NCI-H146 (cell line): Measurements from ENCODE around the gene CALM1.
"Not testable (repeated sequence)": the region's sequence is repeated elsewhere in the genome, so short reads cannot be mapped to it uniquely, and the experiment has no call there.

Experiments used
- DNase-seq: peaks from one replicate; lab custom pipeline; 2025; lab: John Stamatoyannopoulos, UW

CALM1 gene

DNA sequence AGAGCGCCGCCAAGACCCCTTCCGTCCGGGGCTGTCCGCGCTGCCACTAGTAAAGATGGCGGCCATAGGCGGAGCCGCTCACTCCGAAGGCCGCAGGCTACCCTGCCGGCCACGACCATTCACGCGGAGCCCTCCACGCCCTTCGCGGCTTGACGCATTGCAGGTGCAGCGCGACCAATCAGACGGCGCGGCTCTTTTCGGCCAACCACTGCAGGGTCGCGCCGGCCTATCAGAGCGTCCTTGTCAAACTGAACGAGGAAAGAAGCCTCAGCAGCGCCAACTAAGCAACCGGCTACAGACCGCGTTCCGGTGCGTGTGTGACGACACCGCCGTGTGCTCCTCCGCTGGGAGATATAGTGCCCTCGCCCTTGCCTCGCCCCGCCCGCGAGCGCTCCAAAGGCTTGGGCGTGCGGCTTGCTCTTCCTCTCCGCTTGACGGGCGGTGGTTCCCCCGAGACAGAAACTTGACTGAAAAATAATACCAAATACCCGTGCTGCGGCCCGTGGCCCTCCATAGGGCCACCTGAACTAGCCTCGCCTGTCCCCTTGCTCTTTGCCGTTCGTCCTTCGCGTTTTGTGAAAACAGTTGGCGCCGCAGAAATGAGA is 13.6 kb upstream of the CALM1 start:
- peak; percentile 100 for DNase-seq

DNA sequence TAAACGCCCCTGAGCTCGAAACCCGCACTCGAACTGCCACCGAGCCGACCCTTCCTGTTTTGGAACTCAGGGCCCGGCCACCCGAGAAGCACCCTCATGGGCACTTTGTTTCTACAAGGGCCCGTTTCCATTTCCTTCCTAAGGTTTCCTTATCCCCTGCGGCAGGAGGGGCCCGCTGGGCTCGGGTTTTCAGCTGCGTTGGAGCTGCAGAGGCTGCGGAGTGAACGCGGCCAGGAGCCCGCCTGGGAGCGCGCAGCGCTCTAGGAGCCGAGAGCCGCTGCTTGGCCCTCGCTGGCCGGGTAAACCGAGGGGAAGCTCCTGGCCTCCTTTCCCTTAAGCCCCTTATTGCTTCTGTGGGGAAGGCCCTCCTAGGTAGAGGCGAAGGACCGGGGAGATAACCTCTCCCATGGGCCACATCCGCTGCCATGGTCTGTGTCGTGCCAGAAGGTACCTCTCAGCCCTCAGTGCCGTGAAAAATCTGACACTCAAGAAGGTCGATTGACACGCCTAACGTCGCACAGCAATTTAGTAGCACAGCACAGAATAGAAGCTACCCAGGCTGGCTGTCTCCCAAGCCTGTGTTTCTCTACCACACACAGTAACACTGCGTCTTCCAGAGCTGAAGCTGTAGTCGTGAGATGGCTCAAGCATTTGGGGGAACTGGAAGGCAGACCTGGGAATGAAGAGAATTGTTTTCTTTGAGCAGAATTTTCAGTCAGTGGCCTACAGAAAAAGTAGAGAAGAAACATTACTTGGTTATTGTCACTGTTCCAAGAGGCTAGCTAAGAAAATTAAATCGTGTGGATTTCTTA is 12.9 kb upstream of the CALM1 start:
- DNase-seq = peak; percentile 82

DNA sequence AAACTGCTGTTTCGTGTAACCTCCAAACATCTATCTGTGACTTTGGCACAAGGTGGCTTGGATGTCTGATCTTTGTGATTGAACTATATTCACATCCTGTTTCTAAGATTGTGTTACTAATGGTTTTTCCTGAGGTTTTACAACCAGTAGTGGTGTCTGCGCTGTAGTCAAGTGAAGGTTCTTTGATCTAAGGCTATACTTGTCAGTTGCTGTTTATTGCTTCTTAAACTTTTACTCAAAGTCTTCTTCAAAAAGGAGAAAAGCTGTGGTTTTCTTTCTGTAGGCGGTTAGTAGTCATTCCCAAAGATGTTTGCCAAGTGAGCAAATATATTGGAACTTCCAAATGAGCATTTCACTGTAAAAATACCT is 12.3 kb upstream of the CALM1 start:
- DNase-seq = no peak

DNA sequence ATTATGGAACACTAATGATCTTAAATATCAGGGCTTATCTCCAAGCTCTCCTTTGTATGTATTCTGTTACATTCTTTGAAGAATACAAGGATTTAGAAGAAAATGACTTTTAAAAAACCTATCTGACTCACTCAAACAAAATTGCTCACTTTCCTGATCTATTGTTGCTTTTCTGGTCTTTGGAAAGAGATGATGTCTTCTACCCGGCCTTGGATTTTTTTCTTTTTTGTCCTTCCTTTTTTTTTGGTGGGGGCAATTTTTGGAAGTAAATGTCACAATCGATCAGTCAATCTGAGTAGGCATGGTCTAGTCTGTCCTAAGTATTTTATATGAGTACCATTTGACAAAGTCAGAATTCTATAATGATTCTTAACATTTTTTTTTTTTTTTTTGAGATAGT is 10.5 kb upstream of the CALM1 start:
- DNase-seq = no peak

DNA sequence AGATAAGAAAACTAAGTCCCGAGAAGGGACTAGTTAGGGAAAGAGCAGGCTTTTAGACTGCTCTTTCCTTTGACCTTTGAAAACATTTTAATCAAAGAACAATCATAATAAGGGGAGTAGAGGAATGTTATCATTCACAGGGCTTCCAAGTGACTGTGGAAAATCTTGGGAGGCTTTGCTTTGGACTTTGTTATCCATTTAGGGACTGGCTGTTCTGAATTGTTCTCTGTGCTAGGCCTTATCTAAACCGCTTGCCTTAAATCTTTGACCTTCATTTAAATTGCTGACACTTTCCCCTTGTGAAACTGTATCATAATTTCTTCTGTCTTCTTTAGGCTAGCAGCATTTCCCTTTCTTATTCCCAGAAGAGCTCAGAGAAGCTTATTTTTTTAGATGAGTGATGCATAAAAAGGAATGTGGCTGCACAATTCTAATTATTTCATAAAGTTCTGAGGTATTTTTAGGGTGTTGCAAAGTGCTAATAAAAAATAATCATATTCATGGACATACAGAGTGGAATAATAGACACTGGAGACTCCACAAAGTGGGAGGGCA is 9.5 kb upstream of the CALM1 start:
- DNase-seq = no peak

DNA sequence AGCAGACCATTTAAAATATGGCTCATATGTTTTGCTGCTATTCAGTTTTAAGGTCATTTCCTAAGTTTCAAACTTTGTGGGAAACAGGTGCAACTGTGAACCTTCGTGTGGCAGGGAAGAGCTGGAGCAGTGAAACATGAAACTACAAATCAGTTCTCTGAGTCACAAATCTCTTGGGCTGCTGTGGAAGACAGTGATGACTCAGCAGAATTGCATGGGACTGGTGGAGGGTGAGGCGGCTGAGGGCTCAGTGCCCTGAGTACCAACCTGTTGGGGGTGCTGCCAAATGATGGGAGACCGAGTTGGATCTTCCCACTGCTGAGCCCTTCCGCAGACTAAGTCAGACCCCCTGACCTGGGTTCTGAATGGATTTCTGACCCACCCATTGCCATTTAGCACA is 8.4 kb upstream of the CALM1 start:
- no peak for DNase-seq

DNA sequence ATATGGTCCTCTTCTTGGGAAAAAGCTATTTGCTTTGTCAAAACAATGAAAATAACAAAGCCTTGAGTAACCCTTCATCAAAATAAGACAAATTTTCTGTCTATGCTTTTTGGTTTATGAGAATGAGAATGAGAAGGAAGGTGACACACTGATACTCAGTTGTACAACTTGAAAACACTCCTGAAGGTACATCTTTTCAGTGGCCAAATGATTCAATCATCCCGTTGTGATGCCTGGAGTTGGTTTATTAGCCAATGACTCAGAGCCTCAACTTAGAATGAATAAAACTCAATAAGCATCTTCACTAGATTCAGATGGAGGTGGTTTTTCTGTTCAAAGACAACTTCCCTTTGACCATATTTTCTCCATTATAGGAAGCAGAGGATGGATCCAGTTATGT is 7.8 kb upstream of the CALM1 start:
- no peak for DNase-seq

DNA sequence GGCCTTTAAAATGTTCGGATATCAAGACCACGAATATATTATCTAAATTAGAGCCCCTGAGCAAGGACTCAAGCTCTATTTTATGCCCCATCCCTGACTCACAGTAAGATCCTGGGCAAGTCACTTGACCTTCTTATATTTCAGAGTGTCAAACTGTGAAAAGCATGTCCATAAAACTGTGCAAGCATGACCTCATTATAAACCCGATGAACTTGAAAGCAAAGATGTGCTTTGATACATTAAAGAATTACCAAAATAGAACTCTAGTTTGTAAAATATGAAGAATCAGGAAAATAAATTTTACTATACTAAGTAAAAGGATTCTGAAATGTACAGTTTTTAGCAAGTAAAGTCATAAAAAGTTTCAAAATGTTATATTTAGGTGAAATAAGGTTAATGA is 2.9 kb upstream of the CALM1 start:
- DNase-seq = no peak

DNA sequence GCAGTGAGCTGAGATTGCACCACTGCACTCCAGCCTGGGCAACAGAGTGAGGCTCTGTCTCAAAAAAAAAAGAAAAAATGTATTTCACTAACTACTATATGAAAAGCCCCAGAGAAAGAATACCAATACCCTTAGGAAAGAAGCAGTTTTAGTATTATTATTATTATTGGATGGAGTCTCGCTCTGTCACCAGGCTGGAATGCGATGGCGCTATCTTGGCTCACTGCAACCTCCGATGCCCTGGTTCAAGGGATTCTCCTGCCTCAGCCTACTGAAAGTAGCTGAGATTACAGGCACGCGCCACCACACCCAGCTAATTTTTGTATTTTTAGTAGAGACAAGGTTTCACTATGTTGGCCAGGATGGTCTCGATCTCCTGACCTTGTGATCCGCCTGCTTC is 2.0 kb upstream of the CALM1 start:
- not testable (repeated sequence) for DNase-seq

DNA sequence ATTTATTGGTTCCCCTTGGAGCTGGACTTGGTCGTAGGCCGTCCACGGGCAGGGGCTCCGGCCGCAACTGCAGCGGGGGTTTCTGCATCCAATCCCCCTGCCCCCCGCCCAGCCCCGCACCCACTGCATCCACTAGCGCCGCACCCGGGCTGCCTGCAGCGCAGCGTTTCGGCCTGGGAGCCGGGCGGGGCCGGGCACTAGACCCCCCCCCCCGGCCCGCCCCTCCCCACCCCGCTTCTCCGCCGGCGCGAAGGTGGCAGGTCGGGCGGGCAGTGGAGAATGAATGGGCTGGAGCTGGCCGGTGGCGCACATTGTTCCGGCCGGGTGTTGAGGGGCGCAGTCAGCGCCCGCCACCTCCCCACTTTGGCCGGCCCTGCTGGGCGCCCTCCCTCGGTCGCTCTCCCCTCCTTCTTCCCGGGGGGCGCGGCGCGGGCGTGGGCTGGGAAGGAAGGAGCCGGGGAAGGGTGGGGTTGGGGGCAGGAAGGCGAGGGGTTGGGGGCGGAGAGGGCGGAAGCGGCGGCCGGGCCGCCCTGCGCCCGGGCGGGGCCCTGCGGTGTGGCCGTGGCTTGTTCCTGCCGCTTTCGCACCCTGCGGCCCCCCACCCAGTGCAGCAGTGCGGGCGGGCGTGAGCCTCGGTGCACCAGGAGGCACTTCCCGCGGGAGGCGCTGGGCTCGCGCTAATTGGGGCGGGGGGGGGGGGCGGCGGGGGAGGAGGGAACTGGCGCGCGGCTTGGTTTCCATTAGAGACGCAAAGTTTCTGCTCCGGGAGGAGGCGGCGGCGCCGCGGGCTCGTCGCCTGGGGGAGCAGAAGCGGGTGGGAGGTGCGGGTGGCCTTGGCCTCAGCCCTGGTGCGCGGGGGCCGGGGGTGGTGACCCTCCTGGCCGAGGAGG is 841 bp downstream of the CALM1 start:
- peak; percentile 86 for DNase-seq

DNA sequence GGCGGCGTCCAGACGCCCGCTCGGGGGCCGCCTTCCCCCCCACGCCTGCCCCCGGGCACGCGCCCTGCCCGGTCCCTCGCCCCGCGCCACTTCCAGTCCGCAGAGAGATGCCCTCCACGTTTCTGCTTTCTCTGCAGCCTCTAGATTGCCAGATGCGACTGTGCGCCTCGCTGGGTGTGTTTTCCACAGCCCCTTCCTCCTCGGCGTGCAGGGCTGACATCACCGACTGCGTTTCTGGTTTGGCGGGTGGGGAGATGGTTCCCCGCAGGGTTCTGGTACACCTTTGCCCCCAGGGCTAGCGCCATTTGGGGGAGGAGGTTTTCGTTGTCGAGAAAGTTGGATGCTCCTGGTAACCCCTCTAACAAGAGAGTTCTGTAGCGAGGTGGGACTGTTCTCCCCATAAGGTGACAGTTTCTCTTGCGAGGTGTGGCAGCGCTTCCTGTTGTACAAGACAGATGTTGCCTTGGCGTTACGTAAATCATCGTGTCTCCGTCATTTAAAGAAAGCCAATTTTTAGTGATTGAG is 1.5 kb downstream of the CALM1 start:
- peak; percentile 73 for DNase-seq

DNA sequence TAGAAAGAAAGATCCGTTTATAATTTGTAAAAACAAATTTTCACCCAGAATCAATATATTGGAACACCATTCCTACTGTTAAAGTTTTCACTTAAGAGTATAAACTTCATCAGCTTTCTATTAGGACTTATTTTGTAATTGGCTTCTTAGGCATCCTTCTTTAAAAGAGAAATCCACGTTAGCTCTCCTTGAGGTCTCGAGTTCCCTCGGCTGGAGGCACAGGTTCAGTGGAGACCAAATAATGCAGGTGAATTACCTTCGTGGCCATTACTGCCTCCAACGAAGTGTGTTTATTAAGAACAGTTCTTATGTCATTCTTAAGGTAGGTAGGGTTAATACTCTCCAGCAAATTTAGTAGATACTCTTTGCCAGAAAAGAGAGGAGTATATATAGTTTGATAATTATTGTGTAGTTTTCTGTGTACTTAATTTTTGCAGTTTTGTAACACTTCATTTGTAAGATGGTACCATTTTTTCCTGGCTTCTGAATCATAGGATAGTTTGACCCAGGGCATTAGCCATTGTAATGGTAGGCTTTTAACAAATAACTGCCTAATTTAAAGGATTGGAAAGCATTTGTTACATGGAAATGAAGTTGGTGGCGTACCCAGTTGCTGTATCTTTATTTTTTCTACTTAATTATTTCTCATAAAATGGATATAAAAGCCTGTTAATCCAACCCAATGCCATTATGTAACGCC is 2.2 kb downstream of the CALM1 start:
- DNase-seq = no peak

DNA sequence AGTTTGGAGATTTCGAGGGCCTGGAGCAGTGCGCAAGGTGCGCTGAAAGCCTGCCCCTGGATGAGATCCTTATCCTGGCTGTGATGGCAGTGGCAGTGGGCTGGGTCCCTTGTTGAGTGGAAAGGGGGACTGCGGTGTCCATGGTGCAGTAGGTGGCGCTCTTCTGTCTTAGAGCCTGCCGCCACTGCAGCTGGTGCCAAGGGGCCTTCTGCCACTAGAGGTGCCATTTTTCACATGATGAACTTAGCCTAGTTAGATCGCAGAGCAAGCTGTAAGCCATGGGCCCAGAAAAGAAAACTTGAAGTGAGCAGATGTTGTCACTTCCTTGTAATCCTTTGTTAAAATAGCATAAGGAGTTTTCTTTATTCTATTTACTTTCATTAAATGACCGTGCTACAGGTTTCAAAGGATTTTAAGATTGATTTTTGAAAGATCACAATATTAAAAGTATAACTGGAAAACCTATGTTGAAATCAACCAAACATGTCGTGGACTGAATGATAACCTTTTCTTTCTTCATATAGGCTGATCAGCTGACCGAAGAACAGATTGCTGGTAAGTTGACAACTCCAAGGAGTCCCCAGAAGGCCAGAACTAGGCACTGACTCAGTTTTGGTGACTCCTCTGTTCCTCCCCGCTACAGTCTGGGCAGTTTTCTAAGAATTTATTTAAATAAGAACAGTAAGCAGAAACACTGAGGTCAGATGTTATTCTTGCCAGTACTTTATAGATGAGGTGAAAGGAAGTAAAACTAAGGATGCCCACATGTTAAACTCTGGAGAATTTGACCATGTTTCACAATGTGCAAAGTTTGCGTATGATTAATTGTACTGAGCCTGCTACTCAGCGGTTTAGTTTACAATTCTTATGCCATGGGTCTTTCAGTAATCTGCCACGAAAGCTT is 3.0 kb downstream of the CALM1 start:
- DNase-seq = peak; percentile 95

DNA sequence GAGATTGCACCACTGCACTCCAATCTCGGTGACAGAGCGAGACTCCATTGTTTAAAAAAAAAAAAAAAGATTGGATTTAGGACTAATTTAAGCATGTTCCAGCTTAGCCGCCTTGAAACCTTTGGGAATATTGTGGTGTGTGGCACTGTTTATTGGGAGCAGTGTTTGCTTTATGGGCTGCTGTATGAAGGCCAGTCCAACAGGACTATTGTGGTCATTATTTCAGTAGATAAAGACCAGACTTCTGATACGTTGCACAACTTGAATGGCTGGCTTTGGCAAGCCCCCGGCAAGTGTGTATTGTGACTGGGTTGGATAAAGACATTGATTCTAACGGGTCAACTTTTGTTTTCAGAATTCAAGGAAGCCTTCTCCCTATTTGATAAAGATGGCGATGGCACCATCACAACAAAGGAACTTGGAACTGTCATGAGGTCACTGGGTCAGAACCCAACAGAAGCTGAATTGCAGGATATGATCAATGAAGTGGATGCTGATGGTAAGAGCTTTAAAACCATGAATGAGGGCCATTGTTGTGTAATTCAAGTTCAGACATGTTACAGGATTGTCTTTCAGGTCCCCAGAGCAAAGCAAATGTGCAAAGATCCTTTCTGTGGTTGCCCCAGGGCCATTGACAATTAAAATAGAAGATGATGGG is 4.2 kb downstream of the CALM1 start:
- peak; percentile 37 for DNase-seq

DNA sequence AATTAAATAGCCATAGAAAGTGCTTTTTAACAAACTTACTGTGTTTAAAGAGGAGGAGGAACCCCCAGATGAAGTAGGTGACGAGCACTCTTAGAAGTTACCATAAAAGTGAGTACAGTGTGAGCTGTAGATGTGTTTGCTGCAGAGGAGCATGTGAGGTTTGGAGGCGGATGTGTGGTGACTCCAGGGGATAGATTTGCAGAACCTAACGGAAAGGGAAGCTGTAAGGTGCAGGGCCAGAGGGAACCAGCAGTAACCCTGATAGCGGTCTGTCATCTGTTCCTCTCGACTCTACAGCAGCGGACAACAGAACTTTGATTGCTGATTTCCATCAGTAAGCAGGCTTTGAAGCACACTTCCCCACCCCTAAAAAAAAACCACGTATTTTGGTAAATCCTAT is 5.2 kb downstream of the CALM1 start:
- DNase-seq = no peak

DNA sequence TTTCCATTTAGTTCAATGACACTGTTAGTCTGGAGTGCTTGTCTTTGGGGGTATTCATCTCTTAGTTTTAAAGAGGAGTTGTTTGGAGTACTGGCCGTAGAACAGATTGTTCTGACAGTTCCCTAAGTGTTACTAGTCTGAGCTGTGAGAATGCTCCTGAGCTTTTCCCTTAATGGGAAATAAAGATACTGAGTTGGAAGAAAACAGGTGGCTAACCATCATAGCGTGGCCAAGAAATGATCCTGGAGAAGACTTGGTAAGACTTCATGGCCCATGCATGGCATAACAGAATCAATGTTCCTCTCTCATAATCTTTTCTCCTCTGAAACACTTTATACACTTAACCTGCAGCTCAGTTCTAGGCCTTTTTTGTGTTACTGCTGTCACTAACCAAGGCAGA is 6.2 kb downstream of the CALM1 start:
- no peak for DNase-seq

DNA sequence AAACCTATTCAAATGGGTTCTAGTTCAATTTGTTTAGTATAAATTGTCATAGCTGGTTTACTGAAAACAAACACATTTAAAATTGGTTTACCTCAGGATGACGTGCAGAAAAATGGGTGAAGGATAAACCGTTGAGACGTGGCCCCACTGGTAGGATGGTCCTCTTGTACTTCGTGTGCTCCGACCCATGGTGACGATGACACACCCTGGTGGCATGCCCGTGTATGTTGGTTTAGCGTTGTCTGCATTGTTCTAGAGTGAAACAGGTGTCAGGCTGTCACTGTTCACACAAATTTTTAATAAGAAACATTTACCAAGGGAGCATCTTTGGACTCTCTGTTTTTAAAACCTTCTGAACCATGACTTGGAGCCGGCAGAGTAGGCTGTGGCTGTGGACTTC is 8.3 kb downstream of the CALM1 start:
- DNase-seq = no peak

DNA sequence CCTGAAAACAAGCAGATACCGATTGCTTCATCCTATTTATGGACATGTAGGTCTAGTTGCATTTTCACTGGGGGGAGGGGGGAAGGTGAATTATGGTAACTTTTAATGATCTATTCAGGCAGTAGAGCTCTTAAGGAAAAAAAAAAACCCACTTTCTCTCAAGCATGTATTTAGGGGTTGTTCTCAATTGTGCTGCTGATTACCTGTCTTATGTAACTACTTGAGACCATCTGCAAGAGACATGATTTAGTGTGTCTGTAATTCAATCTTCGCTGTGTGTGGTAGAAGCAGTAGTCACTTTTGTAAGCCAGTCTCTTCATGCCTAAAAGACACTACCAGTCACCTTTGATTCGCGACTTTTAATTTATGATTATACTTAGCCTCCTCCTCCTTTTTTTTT is 8.9 kb downstream of the CALM1 start:
- DNase-seq = no peak

DNA sequence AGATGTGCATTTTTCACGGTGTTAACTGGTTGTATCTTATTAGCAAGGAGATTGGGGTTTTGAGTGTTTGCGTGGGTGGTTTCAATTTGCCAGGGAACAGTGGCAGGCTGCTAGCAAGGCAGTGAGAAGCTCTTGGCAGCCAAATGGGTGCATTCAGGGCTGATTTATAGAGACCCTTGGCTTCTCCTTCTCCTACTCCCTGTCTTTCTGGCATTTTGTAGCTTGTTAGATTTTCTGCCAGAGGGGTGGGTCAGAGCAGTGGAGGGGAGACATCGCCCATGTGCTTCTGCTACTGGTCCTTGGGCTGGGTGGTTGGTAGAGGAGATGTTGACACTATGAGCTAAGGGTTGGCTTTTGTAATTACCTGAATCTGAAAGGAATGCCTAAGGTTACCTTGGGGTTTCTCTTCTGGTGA is 9.6 kb downstream of the CALM1 start:
- no peak for DNase-seq

DNA sequence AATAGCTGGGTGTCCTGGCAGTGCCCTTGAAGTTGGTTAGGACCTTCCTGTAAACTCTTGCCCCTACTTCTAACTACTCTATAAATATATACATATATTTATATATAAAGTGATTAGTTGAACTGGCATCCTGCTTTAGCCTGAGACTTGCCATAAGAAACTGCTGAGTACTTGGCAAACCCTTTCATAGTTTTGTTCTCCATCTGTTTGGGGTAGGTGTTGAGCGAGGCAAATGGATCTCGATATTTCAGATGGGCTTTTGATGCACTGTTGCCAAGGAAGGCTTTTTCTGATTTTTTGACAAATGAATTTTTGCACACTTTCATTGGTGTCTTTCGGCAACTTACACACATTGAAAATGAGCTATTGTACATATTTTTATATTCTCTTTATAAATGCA is 10.4 kb downstream of the CALM1 start:
- DNase-seq = no peak
